GM13976 (cell line): ENCODE data around the gene PARVB.

Source experiments
- DNase-seq: peaks from one replicate; pipeline ENCODE4 v3.0.0; 2012; ENCODE audit warnings: low spot score
- CTCF ChIP-seq: IDR thresholded peaks from 2 replicates; pipeline ENCODE4 v1.5.1; 2012; ENCODE audit warnings: borderline replicate concordance, mild to moderate bottlenecking; ENCODE audit not compliant: insufficient read depth; ENCODE audit errors: extremely low read depth, missing control alignments, control extremely low read depth
- in situ Hi-C: fragments of 300-500 bp; cut with MboI; formaldehyde crosslinking; loops from one replicate; pipeline ENCODE4 v1.12.0; 2022; ENCODE audit warnings: low sequenced_read_pairs, mixed read lengths, inconsistent platforms; ENCODE audit not compliant: unreplicated experiment

Gene PARVB

GRCh38 chr22:44200855-44201550 lies 176.9 kb downstream of the PARVB start:
- no peak for TF ChIP-seq CTCF
- in situ Hi-C loops = no loop called here
- no peak for DNase-seq

GRCh38 chr22:44201665-44202064 lies 177.6 kb downstream of the PARVB start:
- in situ Hi-C loops = no loop called here
- TF ChIP-seq CTCF = no peak
- DNase-seq = no peak

- DNase-seq = no peak
- in situ Hi-C loops = no loop called here
- no peak for TF ChIP-seq CTCF
Measured at GRCh38 chr22:44202261-44202789, 178.2 kb downstream of the PARVB start.

- in situ Hi-C loops = no loop called here
- no peak for DNase-seq
- no peak for TF ChIP-seq CTCF
Measured at GRCh38 chr22:44203203-44203602, 179.1 kb downstream of the PARVB start.

- TF ChIP-seq CTCF = no peak
- DNase-seq = no peak
- in situ Hi-C loops = no loop called here
Measured at GRCh38 chr22:44204739-44205515, 180.8 kb downstream of the PARVB start.

GRCh38 chr22:44205516-44206329 lies 181.6 kb downstream of the PARVB start:
- no peak for DNase-seq
- in situ Hi-C loops = no loop called here
- no peak for TF ChIP-seq CTCF
